Neuronal stem cell (in vitro differentiated cells): Measurements from ENCODE around the gene HIP1R.

Experiments
- DNase-seq: peaks from one replicate; pipeline ENCODE4 v3.0.0-alpha.2; 2013; ENCODE audit warnings: low spot score
- H2AFZ ChIP-seq: one replicate; pipeline ENCODE4 v1.6.1; 2013; ENCODE audit warnings: mild to moderate bottlenecking, low read length, inconsistent platforms
- H2AK5ac ChIP-seq: 2 replicates; pipeline ENCODE4 v1.6.1; 2013; ENCODE audit warnings: low read depth, mild to moderate bottlenecking, inconsistent platforms, low read length, moderate library complexity, mixed read lengths
- H2BK120ac ChIP-seq: 2 replicates; pipeline ENCODE4 v1.6.1; 2013; ENCODE audit warnings: low read depth, mild to moderate bottlenecking, inconsistent platforms, low read length, moderate library complexity, mixed read lengths
- H2BK12ac ChIP-seq: one replicate; pipeline ENCODE4 v1.6.1; 2013; ENCODE audit warnings: low read length, inconsistent platforms
- H2BK15ac ChIP-seq: 2 replicates; pipeline ENCODE4 v1.6.1; 2013; ENCODE audit warnings: mild to moderate bottlenecking, low read length, inconsistent platforms, mixed read lengths
- H2BK5ac ChIP-seq: one replicate; pipeline ENCODE4 v1.6.1; 2013; ENCODE audit warnings: inconsistent platforms, mild to moderate bottlenecking, low read length, moderate library complexity
- H3K14ac ChIP-seq: one replicate; pipeline ENCODE4 v1.6.1; 2013; ENCODE audit warnings: low read length, inconsistent platforms
- H3K18ac ChIP-seq: 2 replicates; pipeline ENCODE4 v1.6.1; 2013; ENCODE audit warnings: low read length, inconsistent platforms
- H3K23ac ChIP-seq: 2 replicates; pipeline ENCODE4 v1.6.1; 2013; ENCODE audit warnings: low read depth, mild to moderate bottlenecking, mixed read lengths, low read length, inconsistent platforms; ENCODE audit not compliant: poor library complexity
- H3K27ac ChIP-seq: replicated peaks from 3 replicates; pipeline ENCODE4 v1.5.1; 2013; ENCODE audit warnings: low read length, inconsistent platforms
- H3K27me3 ChIP-seq, 3 experiments: 2 replicates each; pipeline ENCODE4 v1.6.1; 2013; ENCODE audit warnings: low read length in 3 of 3, mild to moderate bottlenecking in 2 of 3, inconsistent platforms in 1 of 3, low read depth in 1 of 3, mixed read lengths in 1 of 3, moderate library complexity in 1 of 3; ENCODE audit not compliant: control insufficient read depth in 3 of 3, insufficient read depth in 3 of 3
- H3K36me3 ChIP-seq, 2 donors: replicated peaks in 1 of 2; 2 replicates each; pipeline ENCODE4 v1.6.1; 2013; ENCODE audit warnings: low read length in 2 of 2; ENCODE audit not compliant: control insufficient read depth in 2 of 2, insufficient read depth in 2 of 2
- H3K4ac ChIP-seq: 2 replicates; pipeline ENCODE4 v1.6.1; 2013; ENCODE audit warnings: inconsistent platforms, mild to moderate bottlenecking, low read length, moderate library complexity
- H3K4me1 ChIP-seq, 2 donors: 1 replicate in 1 of 2; 2 replicates in 1 of 2; pipeline ENCODE4 v1.6.1; 2013; ENCODE audit warnings: low read length in 2 of 2, low read depth in 1 of 2; ENCODE audit not compliant: control insufficient read depth in 2 of 2, insufficient read depth in 1 of 2
- H3K4me2 ChIP-seq: one replicate; pipeline ENCODE4 v1.6.1; 2013; ENCODE audit warnings: mild to moderate bottlenecking, low read length, inconsistent platforms; ENCODE audit not compliant: insufficient read depth, poor library complexity, severe bottlenecking
- H3K4me3 ChIP-seq, 2 donors: 2 replicates each; pipeline ENCODE4 v1.5.1; 2013; ENCODE audit warnings: low read length in 2 of 2, mild to moderate bottlenecking in 2 of 2, inconsistent platforms in 1 of 2, moderate library complexity in 1 of 2
- H3K79me1 ChIP-seq: one replicate; pipeline ENCODE4 v1.6.1; 2013; ENCODE audit warnings: low read depth, mild to moderate bottlenecking, inconsistent platforms, low read length, moderate library complexity
- H3K9ac ChIP-seq: one replicate; pipeline ENCODE4 v1.6.1; 2013; ENCODE audit warnings: mild to moderate bottlenecking, low read depth, low read length, inconsistent platforms; ENCODE audit not compliant: poor library complexity
- H3K9me3 ChIP-seq, 2 donors: replicated peaks in 1 of 2; 2 replicates each; pipeline versions ENCODE3 to v1.6.1; 2013; ENCODE audit warnings: low read length in 2 of 2, mild to moderate bottlenecking in 2 of 2, inconsistent platforms in 1 of 2, low read depth in 1 of 2, mixed read lengths in 1 of 2, moderate library complexity in 1 of 2; ENCODE audit not compliant: control insufficient read depth in 2 of 2, insufficient read depth in 1 of 2
- H4K8ac ChIP-seq: one replicate; pipeline ENCODE4 v1.6.1; 2013; ENCODE audit warnings: low read depth, mild to moderate bottlenecking, inconsistent platforms, low read length, moderate library complexity
- H4K91ac ChIP-seq: one replicate; pipeline ENCODE4 v1.6.1; 2013; ENCODE audit warnings: low read length, low read depth, mild to moderate bottlenecking, inconsistent platforms; ENCODE audit not compliant: poor library complexity
- whole genome bisulfite sequencing, 2 donors: extraction: QIAGEN DNeasy Blood & Tissue Kit; methylation state at CpG; one replicate each; pipeline ENCODE4 v1.1.7; 2013; ENCODE audit warnings: missing lambda C conversion rate in 2 of 2, mixed read lengths in 1 of 2; ENCODE audit not compliant: insufficient read length in 2 of 2, insufficient replicate concordance in 1 of 2; ENCODE audit errors: extremely low coverage in 2 of 2; 5-methylcytosine and 5-hydroxymethylcytosine counted together

Gene HIP1R

GRCh38 chr12:122895704-122896636, 60.7 kb downstream of the HIP1R start, which contains the start of gene VPS37B:
Gene VPS37B (minus strand): TSS chr12:122896124. CDS start chr12:122896062, 62 bp downstream.
- peak within 1 kb of the TSS; percentile 82 to 98 for H3K4me3 ChIP-seq
- H3K23ac ChIP-seq, result peak within 1 kb of the TSS; percentile 92
- H2AFZ ChIP-seq, result peak within 1 kb of the TSS; percentile 89
- peak within 1 kb of the TSS; percentile 67 for H2AK5ac ChIP-seq
- peak within 1 kb of the TSS; percentile 94 for H3K14ac ChIP-seq
- peak within 1 kb of the TSS; percentile 88 for H2BK5ac ChIP-seq
- peaks cover 0 to 2% (median 0%) of the 10 kb centered on the region in 3 experiments for H3K27me3 ChIP-seq
- DNase-seq, result peak; percentile 83
- H3K9ac ChIP-seq, result peak within 1 kb of the TSS; percentile 99
- H2BK15ac ChIP-seq, result peak within 1 kb of the TSS; percentile 75
- peaks cover 0 to 4% of the 10 kb centered on the region in 2 donors for H3K36me3 ChIP-seq
- H3K9me3 ChIP-seq, result no peaks in the 10 kb centered on the region
- H3K4ac ChIP-seq, result peak within 1 kb of the TSS; percentile 47
- peak within 1 kb of the TSS; percentile 100 for H3K18ac ChIP-seq
- no CpG with 5 or more reads among the region's 81 CpGs for whole genome bisulfite sequencing, 2 donors
- peak within 1 kb of the TSS; percentile 88 for H4K8ac ChIP-seq
- peak within 1 kb of the TSS; percentile 83 for H2BK120ac ChIP-seq
- peak within 1 kb of the TSS; percentile 70 for H3K4me2 ChIP-seq
- no peak within 1 kb of the TSS for H3K27ac ChIP-seq
- H3K79me1 ChIP-seq, result no peaks in the 10 kb centered on the region
- peak within 1 kb of the TSS; percentile 79 for H2BK12ac ChIP-seq
- H4K91ac ChIP-seq, result no peak within 1 kb of the TSS
- peaks cover 14 to 29% of the 10 kb centered on the region in 2 donors for H3K4me1 ChIP-seq

DNA sequence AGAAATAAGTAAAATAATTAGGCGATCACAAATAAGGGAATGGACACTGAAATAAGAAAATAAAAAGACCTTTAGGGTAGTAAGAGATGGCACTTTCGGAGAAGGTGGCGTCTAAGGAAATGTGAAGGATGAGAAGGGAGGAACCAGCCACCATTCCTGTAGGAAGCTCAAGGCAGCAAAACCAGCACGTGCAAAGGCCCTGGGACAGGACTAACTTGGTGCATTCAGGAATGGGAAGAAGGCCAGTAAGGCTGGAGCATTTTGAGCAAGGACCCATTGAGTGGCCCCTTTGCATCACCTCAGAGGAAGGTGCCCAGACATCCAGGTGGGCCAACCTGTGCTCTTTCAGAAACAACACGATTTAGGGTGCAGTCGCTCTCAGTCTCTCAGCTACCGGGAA, 61.4 kb downstream of the HIP1R start:
- Histone ChIP-seq H3K14ac (no peak overlapping the region), H3K9me3 (no peaks in the 10 kb centered on the region), H3K4ac (no peak overlapping the region), H2BK15ac (no peak overlapping the region), H4K8ac (no peak overlapping the region), H3K4me2 (no peak overlapping the region), H2BK120ac (no peak overlapping the region), H3K27me3 (peaks cover 0 to 2% (median 0%) of the 10 kb centered on the region in 3 experiments), H2BK5ac (no peak overlapping the region), H2AK5ac (no peak overlapping the region), H3K9ac (no peak overlapping the region), H3K4me1 (peaks cover 11 to 23% of the 10 kb centered on the region in 2 donors), H2AFZ (no peak overlapping the region), H4K91ac (no peak overlapping the region), H3K4me3 (no peak overlapping the region), H3K27ac (no peak overlapping the region), H3K23ac (no peak overlapping the region), H2BK12ac (no peak overlapping the region), H3K18ac (no peak overlapping the region), H3K36me3 (peaks cover 0 to 4% of the 10 kb centered on the region in 2 donors), H3K79me1 (no peaks in the 10 kb centered on the region)
- no peak for DNase-seq
- no CpG with 5 or more reads among the region's 7 CpGs for WGBS, 2 donors

- peaks cover 2 to 10% of the 10 kb centered on the region in 2 donors for H3K4me1 ChIP-seq
- DNase-seq, result no peak
- no peak overlapping the region for H3K18ac ChIP-seq
- no peak overlapping the region for H2BK120ac ChIP-seq
- no peak overlapping the region for H2AK5ac ChIP-seq
- H3K9me3 ChIP-seq, result no peaks in the 10 kb centered on the region
- no CpG with 5 or more reads among the region's 6 CpGs for WGBS, 2 donors
- H3K9ac ChIP-seq, result no peak overlapping the region
- H3K36me3 ChIP-seq, result no peaks in the 10 kb centered on the region
- H2BK5ac ChIP-seq, result no peak overlapping the region
- H3K79me1 ChIP-seq, result no peaks in the 10 kb centered on the region
- no peak overlapping the region for H4K91ac ChIP-seq
- H3K27ac ChIP-seq, result no peak overlapping the region
- no peak overlapping the region for H3K4ac ChIP-seq
- no peak overlapping the region for H3K4me3 ChIP-seq
- H3K14ac ChIP-seq, result no peak overlapping the region
- no peak overlapping the region for H2BK15ac ChIP-seq
- H2BK12ac ChIP-seq, result no peak overlapping the region
- H3K27me3 ChIP-seq, result peaks cover 0 to 2% (median 0%) of the 10 kb centered on the region in 3 experiments
- no peak overlapping the region for H2AFZ ChIP-seq
- no peak overlapping the region for H3K4me2 ChIP-seq
- no peak overlapping the region for H3K23ac ChIP-seq
- no peak overlapping the region for H4K8ac ChIP-seq
Measured at GRCh38 chr12:122899887-122900286, 64.6 kb downstream of the HIP1R start.
